SK-N-SH treated with all-trans-retinoic acid at 6 μM for 48 hours (cell line): Measurements from ENCODE around the gene HTR7.

ENCODE experiments used
- ESRRG ChIP-seq: fragments of 250-450 bp; sonication (Bioruptor Pico); IDR thresholded peaks from 2 replicates; pipeline ENCODE4 v1.6.1; 2021; ENCODE audit warnings: mild to moderate bottlenecking
- RARB ChIP-seq: fragments of 250-450 bp; sonication (Bioruptor Pico); IDR thresholded peaks from 2 replicates; pipeline ENCODE4 v1.8.0; 2021; ENCODE audit warnings: mild to moderate bottlenecking, moderate library complexity
- ZFP30 ChIP-seq: fragments of 450-650 bp; formaldehyde crosslinking; IDR thresholded peaks from 2 replicates; pipeline ENCODE4 v1.5.0; 2022; ENCODE audit warnings: mild to moderate bottlenecking, moderate library complexity
- ZNF565 ChIP-seq: fragments of 450-650 bp; formaldehyde crosslinking; conservative IDR thresholded peaks from 2 replicates; pipeline ENCODE4 v1.5.0; 2020; ENCODE audit warnings: low read depth, mild to moderate bottlenecking, moderate library complexity
- ZNF8 ChIP-seq: fragments of 450-650 bp; formaldehyde crosslinking; IDR thresholded peaks from 2 replicates; pipeline ENCODE4 v1.5.0; 2020; ENCODE audit warnings: mild to moderate bottlenecking, moderate library complexity

- TF ChIP-seq RARB (CRISPR knock-in tag) (no peak), ZNF565 (CRISPR knock-in tag) (no peak), ZNF8 (no peak), ZFP30 (CRISPR knock-in tag) (no peak), ESRRG (CRISPR knock-in tag) (no peak)
These were observed 2.7 kb downstream of the HTR7 start for GRCh38 chr10:90855126-90855525.
